Fibroblast of lung (primary cell): ENCODE results near the gene TCEAL1. TPM values are rescaled to one million over a fixed set of nuclear protein-coding genes. Genes with fewer than 3 reads are reported as not detected.
"Not testable (repeated sequence)": the region's sequence is repeated elsewhere in the genome, so short reads cannot be mapped to it uniquely, and the experiment has no call there.

ENCODE experiments used
- DNase-seq, 2 donors: peaks; one replicate each; pipeline versions ENCODE4 v3.0.0 to v3.0.0-alpha.2; 2010; ENCODE audit warnings: low read depth in 2 of 2
- H2AFZ ChIP-seq: 2 replicates; pipeline ENCODE4 v1.5.1; 2012; ENCODE audit warnings: low read length, control low read depth, inconsistent platforms
- H3K27ac ChIP-seq: 2 replicates; pipeline ENCODE4 v1.5.1; 2011; ENCODE audit warnings: low read length, control low read depth; ENCODE audit not compliant: insufficient read depth
- H3K27me3 ChIP-seq: 2 replicates; pipeline ENCODE4 v1.5.1; 2011; ENCODE audit warnings: mild to moderate bottlenecking, low read length; ENCODE audit not compliant: control insufficient read depth, insufficient read depth
- H3K36me3 ChIP-seq: 2 replicates; pipeline ENCODE4 v1.5.1; 2011; ENCODE audit warnings: low read length; ENCODE audit not compliant: control insufficient read depth, insufficient read depth
- H3K4me1 ChIP-seq: 2 replicates; pipeline ENCODE4 v1.5.1; 2011; ENCODE audit warnings: low read length; ENCODE audit not compliant: control insufficient read depth, insufficient read depth; ENCODE audit errors: extremely low read depth
- H3K4me2 ChIP-seq: 2 replicates; pipeline ENCODE4 v1.5.1; 2011; ENCODE audit warnings: low read length, control low read depth; ENCODE audit not compliant: insufficient read depth; ENCODE audit errors: extremely low read depth
- H3K4me3 ChIP-seq, 4 experiments: fragments of 200-600 bp in 1 of 4; sonication (generic) in 1 of 4; replicated peaks in 1 of 4; 2 replicates each; pipeline ENCODE4 v1.5.1; 2011 to 2016; ENCODE audit warnings: low read length in 4 of 4, low read depth in 3 of 4, mild to moderate bottlenecking in 3 of 4, control low read depth in 2 of 4, inconsistent platforms in 1 of 4, mixed read lengths in 1 of 4; ENCODE audit not compliant: insufficient read depth in 1 of 4; ENCODE audit errors: control extremely low read depth in 1 of 4
- H3K79me2 ChIP-seq: 2 replicates; pipeline ENCODE4 v1.5.1; 2012; ENCODE audit warnings: mild to moderate bottlenecking, low read length, inconsistent platforms; ENCODE audit not compliant: control insufficient read depth, insufficient read depth
- H3K9ac ChIP-seq: 2 replicates; pipeline ENCODE4 v1.5.1; 2011; ENCODE audit warnings: mild to moderate bottlenecking, low read length, control low read depth; ENCODE audit not compliant: insufficient read depth
- H3K9me3 ChIP-seq: 2 replicates; pipeline ENCODE4 v1.5.1; 2012; ENCODE audit warnings: low read depth, low read length; ENCODE audit not compliant: control insufficient read depth, insufficient read depth
- H4K20me1 ChIP-seq: 2 replicates; pipeline ENCODE4 v1.5.1; 2011; ENCODE audit warnings: low read length; ENCODE audit not compliant: control insufficient read depth, insufficient read depth; ENCODE audit errors: extremely low read depth
- EZH2 ChIP-seq: IDR thresholded peaks from 2 replicates; pipeline ENCODE4 v1.5.1; 2012; ENCODE audit warnings: low read length, control low read depth, mild to moderate bottlenecking; ENCODE audit errors: missing control alignments
- polyA plus RNA-seq, 2 donors: library from polyadenylated mRNA; depleted of rRNA in 1 of 2; stranded (reverse) in 1 of 2; unstranded in 1 of 2; fragments of >200 nt; gene quantifications; 2 replicates each; pipeline ENCODE4 v1.2.1, GENCODE V29; 2011 to 2012; ENCODE audit warnings: missing spikeins in 1 of 2
- total RNA-seq: library from RNA; depleted of rRNA; stranded (reverse); fragments of >200 nt; gene quantifications from 2 replicates; pipeline ENCODE4 v1.2.1, GENCODE V29; 2014
- TF ChIP-seq, protein P1 (sequence below), 2 donors: IDR thresholded peaks in 1 of 2; conservative IDR thresholded peaks in 1 of 2; 1 replicate in 1 of 2; 2 replicates in 1 of 2; pipeline ENCODE4 v1.5.1; 2011 to 2012; ENCODE audit warnings: low read length in 2 of 2, control low read depth in 1 of 2, inconsistent platforms in 1 of 2, low read depth in 1 of 2, mild to moderate bottlenecking in 1 of 2

The TCEAL1 gene
- total and polyA plus RNA-seq, 2 donors (not counting 1 experiment from before 2014, with no cell fraction given): 28.5 to 35.5 TPM

GRCh38 chrX:103651151-103651773 lies 22.5 kb downstream of the TCEAL1 start:
- no peaks in the 10 kb centered on the region for H3K79me2 ChIP-seq
- H2AFZ ChIP-seq: no peak overlapping the region
- no peak overlapping the region for H3K27ac ChIP-seq
- no peak for DNase-seq
- H3K36me3 ChIP-seq: no peaks in the 10 kb centered on the region
- no peaks in the 10 kb centered on the region for H4K20me1 ChIP-seq
- H3K9ac ChIP-seq: no peak overlapping the region
- no peaks in the 10 kb centered on the region for H3K9me3 ChIP-seq
- no peak overlapping the region for H3K4me2 ChIP-seq
- no peak for TF ChIP-seq EZH2
- TF ChIP-seq, protein P1, sequence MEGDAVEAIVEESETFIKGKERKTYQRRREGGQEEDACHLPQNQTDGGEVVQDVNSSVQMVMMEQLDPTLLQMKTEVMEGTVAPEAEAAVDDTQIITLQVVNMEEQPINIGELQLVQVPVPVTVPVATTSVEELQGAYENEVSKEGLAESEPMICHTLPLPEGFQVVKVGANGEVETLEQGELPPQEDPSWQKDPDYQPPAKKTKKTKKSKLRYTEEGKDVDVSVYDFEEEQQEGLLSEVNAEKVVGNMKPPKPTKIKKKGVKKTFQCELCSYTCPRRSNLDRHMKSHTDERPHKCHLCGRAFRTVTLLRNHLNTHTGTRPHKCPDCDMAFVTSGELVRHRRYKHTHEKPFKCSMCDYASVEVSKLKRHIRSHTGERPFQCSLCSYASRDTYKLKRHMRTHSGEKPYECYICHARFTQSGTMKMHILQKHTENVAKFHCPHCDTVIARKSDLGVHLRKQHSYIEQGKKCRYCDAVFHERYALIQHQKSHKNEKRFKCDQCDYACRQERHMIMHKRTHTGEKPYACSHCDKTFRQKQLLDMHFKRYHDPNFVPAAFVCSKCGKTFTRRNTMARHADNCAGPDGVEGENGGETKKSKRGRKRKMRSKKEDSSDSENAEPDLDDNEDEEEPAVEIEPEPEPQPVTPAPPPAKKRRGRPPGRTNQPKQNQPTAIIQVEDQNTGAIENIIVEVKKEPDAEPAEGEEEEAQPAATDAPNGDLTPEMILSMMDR (conservative IDR thresholded peaks at IDR 0.05 in 1 of 2, IDR thresholded peaks at IDR 0.05 in 1 of 2; ENCODE audit: low read depth in 1 of 2, low read length in 2 of 2): no peak
- H3K4me1 ChIP-seq: no peaks in the 10 kb centered on the region
- no peaks in the 10 kb centered on the region for H3K27me3 ChIP-seq
- H3K4me3 ChIP-seq: no peak overlapping the region

- H3K79me2 ChIP-seq, DNase-seq, H3K9ac ChIP-seq, H3K4me2 ChIP-seq, H4K20me1 ChIP-seq, H3K36me3 ChIP-seq, H3K9me3 ChIP-seq, H2AFZ ChIP-seq, H3K4me3 ChIP-seq, H3K27me3 ChIP-seq, H3K27ac ChIP-seq, H3K4me1 ChIP-seq: not testable (repeated sequence)
These were observed 26.6 kb downstream of the TCEAL1 start for GRCh38 chrX:103655230-103656000.

- H4K20me1 ChIP-seq: no peaks in the 10 kb centered on the region
- no peak overlapping the region for H3K4me3 ChIP-seq
- H3K36me3 ChIP-seq: no peaks in the 10 kb centered on the region
- H3K4me1 ChIP-seq: peaks cover 2% of the 10 kb centered on the region
- H3K79me2 ChIP-seq: no peaks in the 10 kb centered on the region
- H3K9ac ChIP-seq: no peak overlapping the region
- H3K27me3 ChIP-seq: no peaks in the 10 kb centered on the region
- H2AFZ ChIP-seq: no peak overlapping the region
- no peaks in the 10 kb centered on the region for H3K9me3 ChIP-seq
- TF ChIP-seq EZH2: no peak
- TF ChIP-seq, protein P1 (conservative IDR thresholded peaks at IDR 0.05 in 1 of 2, IDR thresholded peaks at IDR 0.05 in 1 of 2; ENCODE audit: low read depth in 1 of 2, low read length in 2 of 2): no peak
- H3K27ac ChIP-seq: peak overlapping the region; percentile 39
- H3K4me2 ChIP-seq: no peak overlapping the region
- peak; percentile 67 to 73 for DNase-seq
These were observed 27.8 kb downstream of the TCEAL1 start for GRCh38 chrX:103656617-103657016.

DNA sequence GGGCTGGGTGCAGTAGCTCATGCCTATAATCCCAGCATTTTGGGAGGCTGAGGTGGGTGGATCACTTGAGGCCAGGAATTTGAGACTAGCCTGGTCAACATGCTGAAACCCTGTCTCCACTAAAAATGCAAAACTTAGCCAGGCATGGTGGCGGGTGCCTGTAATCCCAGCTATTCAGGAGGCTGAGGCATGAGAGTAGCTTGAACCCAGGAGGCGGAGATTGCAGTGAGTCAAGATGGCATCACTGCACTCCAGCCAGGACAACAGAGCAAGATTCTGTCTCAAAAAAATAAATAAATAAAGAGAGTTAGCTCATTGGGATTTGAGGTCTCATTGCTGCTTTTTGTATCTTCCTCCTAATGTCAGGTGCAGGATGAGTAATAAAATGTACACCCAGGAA lies 28.3 kb downstream of the TCEAL1 start:
- not testable (repeated sequence) for H3K79me2 ChIP-seq, H4K20me1 ChIP-seq, H3K9me3 ChIP-seq, H3K4me1 ChIP-seq, DNase-seq, H2AFZ ChIP-seq, H3K27me3 ChIP-seq, H3K4me3 ChIP-seq, H3K36me3 ChIP-seq, H3K9ac ChIP-seq, H3K4me2 ChIP-seq
- H3K27ac ChIP-seq: peak overlapping the region; percentile 39
